PC-3 (cell line): ENCODE measurements around the gene LYZL2.

Experiments used
- CTCF ChIP-seq: fragments of 300-600 bp; sonication (generic); conservative IDR thresholded peaks from 2 replicates; pipeline ENCODE4 v1.5.1; 2017; ENCODE audit warnings: antibody characterized with exemption, low read depth, mild to moderate bottlenecking, low read length
- EZH2phosphoT487 ChIP-seq: fragments of 300-600 bp; sonication (generic); IDR thresholded peaks from 2 replicates; pipeline ENCODE4 v1.6.1; 2018; ENCODE audit warnings: mild to moderate bottlenecking, antibody characterized with exemption, low read length, borderline replicate concordance

GRCh38 chr10:30607814-30608213 lies 21.7 kb downstream of the LYZL2 start:
- no peak for TF ChIP-seq CTCF
- TF ChIP-seq EZH2phosphoT487 = no peak
